Stimulated activated CD4-positive, alpha-beta T cell treated with anti-CD3 and anti-CD28 coated beads, Interleukin-2, amount 100 ng/mL, for 24 hours (primary cell): Measurements from ENCODE around the gene S100PBP.

ENCODE experiments used
- DNase-seq, 2 donors: peaks; one replicate each; pipeline ENCODE4 v3.0.0-alpha.2; 2020

Gene S100PBP

DNA sequence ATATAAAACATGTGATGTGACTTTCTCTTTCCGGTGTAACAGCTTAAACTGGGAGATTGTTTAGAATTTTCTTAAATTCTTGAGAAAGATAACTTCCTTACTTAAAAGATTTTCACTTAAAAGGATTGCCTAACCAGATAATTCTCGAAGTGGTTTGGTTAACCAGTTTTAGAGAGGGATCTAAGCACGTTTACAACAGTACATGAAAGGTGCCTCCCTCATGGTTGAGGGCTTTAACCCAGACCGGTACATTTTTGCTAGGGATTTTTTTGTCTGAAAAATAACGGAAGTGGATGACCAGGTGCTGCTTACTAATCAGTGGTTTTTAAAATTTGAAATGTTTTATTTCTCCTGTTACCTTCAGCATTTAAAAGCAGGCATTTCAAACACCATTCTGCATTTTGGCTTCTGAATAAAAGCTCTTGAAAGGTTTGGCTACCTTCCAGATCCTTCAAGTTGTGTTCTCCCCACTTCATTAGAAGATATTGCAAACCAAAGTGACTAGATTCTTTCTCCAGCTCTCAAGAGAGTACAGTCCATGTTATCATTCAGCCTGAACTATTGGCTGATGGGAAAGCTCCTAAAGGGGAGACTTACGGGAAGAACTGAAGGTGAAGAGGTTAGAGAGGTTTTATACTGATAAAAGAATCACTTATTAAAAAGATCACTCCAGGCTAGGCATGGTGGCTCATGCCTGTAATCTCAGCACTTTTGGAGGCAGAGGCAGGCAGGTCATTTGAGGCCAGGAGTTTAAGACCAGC lies 12.8 kb downstream of the S100PBP start:
- DNase-seq, result no peak

- no peak for DNase-seq
Measured at GRCh38 chr1:32831878-32832277, 14.4 kb downstream of the S100PBP start.

DNA sequence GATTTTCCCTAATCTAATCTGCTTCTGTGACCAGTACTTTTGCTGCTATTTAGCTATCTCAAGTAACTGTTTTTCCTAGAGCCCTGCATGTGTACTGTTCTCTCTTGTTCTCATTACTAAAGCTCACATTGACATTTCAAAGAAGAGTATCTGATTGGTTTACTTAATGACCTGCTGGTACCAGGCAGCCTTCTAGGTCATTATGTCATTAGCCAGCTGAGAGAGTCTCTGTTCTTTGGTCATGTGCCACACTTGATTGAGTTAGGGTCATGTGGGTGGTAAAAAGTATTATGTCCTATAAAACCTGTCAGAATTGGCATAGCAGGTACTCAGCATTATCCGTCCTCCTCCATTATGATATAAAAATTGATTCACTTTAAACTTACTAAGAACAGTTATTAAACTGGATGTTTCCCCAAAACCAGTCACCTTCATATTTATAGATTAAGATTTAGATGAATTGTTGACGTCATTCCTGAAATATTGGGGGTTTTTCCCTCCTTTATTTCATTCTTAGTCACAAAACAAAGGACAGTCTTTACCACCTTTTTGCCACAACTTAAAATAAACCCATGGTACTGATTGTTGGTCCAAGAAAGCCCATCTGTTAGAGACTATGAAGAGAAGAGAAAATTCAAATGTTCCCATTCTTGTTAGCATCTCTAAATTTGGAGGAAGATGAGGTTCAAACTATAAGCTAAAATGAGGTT lies 31.1 kb downstream of the S100PBP start:
- no peak for DNase-seq

- no peak for DNase-seq
Measured at GRCh38 chr1:32855861-32856617, 38.6 kb downstream of the S100PBP start.

DNA sequence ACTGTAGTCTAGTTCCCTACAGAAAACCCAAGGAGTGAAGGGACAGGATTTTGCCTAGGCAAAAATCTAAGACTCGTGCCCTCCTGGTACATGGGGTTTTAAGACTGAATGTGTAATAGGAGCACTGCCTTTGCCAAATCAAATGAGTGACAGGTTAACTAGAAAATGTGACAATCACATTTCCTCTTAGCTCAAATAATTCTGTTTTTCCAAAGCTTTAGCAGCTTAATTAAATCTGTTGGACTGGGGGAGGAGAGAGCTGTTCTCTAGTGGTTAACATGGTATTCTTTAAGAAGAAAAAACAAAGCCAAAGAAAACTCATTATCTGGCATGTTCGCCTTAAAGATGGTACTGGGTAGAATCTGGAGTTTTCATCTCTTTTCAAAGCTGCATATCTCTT lies 40.7 kb downstream of the S100PBP start:
- no peak for DNase-seq

DNA sequence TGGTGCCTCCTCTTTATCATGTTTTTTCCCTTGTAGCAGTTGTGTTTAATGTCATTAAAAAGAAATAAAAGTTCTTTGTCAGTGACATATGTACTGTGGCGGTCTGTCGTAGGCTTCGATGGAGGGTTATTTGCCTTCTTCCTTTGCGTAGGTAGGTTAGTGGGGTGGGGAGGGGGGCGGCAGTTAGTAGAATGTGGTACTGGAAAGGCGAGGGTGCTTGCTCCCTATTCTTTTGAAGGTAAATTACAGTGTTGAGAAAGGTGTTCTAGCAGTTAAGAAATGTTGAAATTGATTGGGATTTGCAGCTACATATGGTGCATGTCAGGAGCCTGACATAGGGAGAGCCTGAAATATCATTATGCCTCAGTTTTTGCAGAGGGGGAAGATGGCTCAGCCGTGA lies 41.3 kb downstream of the S100PBP start:
- DNase-seq, result no peak

DNA sequence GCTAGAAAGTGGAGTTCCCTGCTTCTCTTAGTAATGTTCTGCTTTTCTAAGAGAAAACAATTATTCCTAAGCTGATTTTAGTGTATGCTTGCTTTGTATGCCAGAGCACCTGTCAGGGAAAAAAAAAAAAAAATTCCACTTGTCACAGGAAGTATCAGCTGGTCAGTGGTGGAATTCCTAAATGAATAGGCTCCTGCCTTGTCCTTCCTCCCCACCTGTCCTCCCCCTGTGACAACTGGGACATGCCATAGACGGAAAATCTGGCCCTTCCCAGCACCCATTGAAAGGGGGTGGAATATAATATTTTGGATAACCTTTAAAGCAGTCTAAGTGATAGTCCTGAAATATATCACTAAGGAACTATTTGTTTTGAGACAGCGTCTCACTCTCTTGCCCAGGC lies 42.5 kb downstream of the S100PBP start:
- no peak for DNase-seq

DNA sequence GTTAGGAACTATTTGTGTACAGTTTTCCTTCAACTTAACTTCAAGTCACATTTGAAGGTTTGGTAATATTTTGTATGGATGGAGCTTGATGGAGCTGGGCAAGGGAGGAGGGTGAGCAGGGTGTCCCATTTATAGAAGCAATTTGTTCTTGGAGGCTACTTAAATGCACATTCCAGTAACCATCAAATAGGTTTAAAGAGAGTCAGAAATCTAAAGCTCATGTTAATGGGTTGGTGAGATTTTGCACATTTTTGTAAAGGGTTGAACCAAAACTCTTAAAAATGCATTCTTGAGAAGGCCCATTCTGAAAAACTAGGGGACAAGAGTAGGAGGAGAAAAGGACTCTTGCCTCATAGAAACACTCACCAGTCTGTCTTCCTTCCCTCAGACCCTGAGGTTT lies 43.1 kb downstream of the S100PBP start:
- no peak for DNase-seq

DNA sequence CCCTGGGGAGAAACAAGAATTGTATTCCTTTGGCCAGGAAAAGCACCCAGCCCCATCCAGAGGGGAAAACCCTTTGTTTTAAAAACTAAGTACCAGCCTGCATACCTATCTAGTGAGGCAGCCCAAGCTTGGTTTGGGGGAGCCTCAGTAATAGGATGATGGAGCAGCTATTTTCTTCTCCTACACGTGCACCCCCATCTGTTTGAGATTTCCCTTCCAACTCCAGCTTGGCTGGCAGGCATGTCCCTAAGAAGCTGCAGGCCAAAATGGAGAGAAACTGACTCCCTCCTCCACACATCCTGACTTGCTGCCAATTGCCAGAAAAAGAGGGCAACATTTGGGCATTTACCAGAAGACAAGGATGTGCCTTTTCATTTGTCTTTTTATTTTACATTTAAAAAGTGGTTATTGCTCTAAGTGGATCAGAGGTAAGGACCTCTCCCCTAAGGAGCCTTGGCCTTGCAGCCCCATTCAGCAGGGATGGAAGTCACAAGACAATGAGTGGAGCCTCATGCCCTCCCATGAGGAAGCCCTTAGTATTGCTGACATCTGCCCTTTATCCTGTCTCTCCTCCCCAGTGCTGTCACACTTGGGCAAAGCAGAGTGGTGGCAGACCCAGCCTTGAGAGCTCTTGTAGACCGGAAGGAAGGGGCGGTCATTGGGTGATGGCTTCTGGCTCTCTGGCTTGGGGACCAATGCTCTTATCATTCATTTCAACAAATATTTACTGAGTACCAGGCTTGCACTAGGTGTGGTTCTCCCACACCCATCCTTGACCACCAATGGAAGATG lies 44.6 kb downstream of the S100PBP start:
- DNase-seq, result no peak

DNA sequence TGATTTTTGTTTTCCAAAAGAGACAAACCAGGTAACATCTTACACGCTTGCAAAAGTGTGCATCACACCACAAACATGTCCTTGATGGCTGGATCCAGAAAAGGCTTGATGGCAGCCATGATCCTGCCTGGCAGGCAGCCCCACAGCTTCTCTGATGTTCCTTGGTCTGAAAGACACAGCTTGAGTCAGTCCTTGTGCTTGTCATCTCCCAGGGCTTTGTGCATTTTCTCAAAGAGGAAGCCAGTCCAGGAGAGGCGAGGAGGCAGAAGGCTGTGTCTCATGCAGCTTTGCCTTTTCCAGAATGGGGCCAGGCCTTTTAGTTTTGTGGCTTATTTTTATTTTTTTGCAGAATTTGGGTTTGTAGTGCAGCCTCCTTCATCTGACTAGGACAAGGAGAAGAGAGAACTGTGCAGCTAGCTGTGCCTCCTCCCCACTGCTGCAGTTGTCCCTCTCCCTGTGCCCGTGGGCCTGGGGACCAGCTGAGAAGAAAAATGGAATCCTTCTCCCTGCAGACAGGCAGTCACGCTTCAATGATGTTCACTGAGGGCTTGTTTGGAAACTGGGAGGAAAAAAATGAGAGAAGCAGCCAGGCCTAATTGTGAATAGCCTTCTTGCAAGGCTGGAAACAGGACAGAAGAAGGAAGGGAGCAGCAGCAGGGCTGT lies 45.9 kb downstream of the S100PBP start:
- DNase-seq, result no peak

GRCh38 chr1:32863881-32864245 lies 46.4 kb downstream of the S100PBP start:
- DNase-seq, result no peak

GRCh38 chr1:32864375-32865019 lies 47.0 kb downstream of the S100PBP start:
- no peak for DNase-seq

GRCh38 chr1:32865639-32866405 lies 48.4 kb downstream of the S100PBP start:
- DNase-seq, result no peak

- DNase-seq, result no peak
Measured at GRCh38 chr1:32867151-32867550, 49.7 kb downstream of the S100PBP start.

DNA sequence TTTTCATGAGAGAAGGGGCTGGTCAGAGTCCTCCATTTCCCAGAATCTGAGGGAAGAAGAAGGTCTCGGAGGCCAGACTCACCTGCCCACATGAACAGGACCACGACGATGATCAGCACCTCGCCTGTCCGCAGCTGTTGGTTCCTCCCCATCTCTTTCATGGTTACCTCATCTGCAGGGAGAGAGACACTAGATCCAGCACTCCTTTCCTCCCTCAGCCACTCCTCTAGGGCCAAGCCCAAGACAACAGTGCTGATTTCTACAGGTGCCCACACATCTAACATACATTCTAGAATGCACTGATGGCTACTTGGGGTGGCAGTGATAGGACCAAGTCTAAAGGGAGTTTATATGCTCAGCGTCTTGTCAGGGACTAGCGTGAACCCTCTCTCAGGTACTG lies 50.2 kb downstream of the S100PBP start:
- DNase-seq, result no peak

- no peak for DNase-seq
Measured at GRCh38 chr1:32868085-32868484, 50.6 kb downstream of the S100PBP start.

GRCh38 chr1:32868806-32869455 lies 51.5 kb downstream of the S100PBP start:
- DNase-seq, result no peak

DNA sequence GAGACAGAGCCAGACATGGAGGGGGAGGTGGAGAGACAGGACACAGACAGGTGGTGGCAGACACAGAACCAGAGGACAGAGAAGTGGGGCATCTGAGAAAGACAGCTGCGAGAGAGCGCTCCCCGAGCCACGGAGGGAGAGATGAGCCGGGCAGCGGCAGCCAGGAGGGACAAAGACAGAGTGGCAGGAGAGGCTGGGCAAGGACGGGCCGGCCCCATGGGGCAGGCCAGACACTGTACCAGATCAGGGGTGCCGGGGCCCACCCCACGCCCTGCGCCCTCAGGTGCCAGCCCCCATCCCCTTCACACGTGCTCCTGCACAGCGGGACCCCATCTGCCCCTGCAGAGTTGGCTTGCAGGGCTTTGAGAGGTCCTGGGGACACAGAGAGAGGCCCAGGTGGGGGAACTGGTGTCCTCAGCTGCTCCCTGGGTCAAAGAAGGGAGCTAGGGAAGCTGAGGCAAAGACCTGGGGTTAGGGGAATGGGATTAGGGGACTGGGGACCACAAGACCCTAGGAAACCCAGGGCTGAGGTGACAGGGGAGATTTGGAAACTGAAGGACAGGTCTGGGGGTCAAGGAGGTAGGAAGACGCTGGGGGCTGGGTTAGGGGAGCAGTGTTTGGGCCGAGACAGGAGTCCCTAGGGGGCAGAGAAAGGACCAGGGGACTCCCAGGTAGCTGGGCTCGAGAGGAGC lies 52.6 kb downstream of the S100PBP start:
- DNase-seq, result no peak

- DNase-seq, result no peak
Measured at GRCh38 chr1:32870615-32871363, 53.3 kb downstream of the S100PBP start, which contains the start of gene FNDC5. FNDC5 (minus strand) TSS chr1:32870912.
